Endothelial cell of umbilical vein (primary cell): ENCODE results near the gene SP100. TPM values are rescaled to one million over a fixed set of nuclear protein-coding genes. Genes with fewer than 3 reads are reported as not detected.

Experiments used
- BruUV-seq: library from RNA; stranded (reverse); fragments of 400-500 nt; replicated peaks from 2 replicates; lab custom pipeline; 2021; lab: Mats Ljungman, UMichigan
- CTCF ChIA-PET: fragments of 300-600, 350-600 bp; sonication (Branson Sonifier 250); formaldehyde crosslinking; loops from one replicate; lab custom pipeline; 2021; ENCODE audit warnings: antibody characterized with exemption, inconsistent platforms; lab: Charles Lee
- POLR2A ChIA-PET: fragments of 300-600, 350-600 bp; sonication (Branson Sonifier 250); formaldehyde crosslinking; loops from one replicate; lab custom pipeline; 2021; ENCODE audit warnings: antibody characterized with exemption, inconsistent platforms; lab: Charles Lee
- DNase-seq: peaks from one replicate; pipeline ENCODE4 v3.0.0-alpha.2; 2011; ENCODE audit warnings: low read depth, low spot score
- FAIRE-seq: peaks from 2 replicates; lab custom pipeline; 2011; peaks lifted over from hg19 to GRCh38; lab: Jason Lieb, UNC
- H2AFZ ChIP-seq: 2 replicates; pipeline ENCODE4 v1.6.0; 2012; ENCODE audit warnings: low read depth, low read length, control low read depth, inconsistent platforms
- H3K27ac ChIP-seq: 2 replicates; pipeline ENCODE4 v1.5.1; 2011; ENCODE audit warnings: low read depth, mild to moderate bottlenecking, control low read depth, low read length, moderate library complexity; ENCODE audit not compliant: insufficient read depth
- H3K27me3 ChIP-seq, 2 experiments: 2 replicates each; pipeline versions ENCODE4 v1.6.0 to v1.6.1; 2011; ENCODE audit warnings: low read length in 2 of 2, mixed read lengths in 1 of 2; ENCODE audit not compliant: control insufficient read depth in 2 of 2, insufficient read depth in 2 of 2
- H3K36me3 ChIP-seq, 2 experiments: 2 replicates in 1 of 2; 3 replicates in 1 of 2; pipeline ENCODE4 v1.5.1; 2011; ENCODE audit warnings: low read length in 2 of 2, mild to moderate bottlenecking in 1 of 2, moderate library complexity in 1 of 2; ENCODE audit not compliant: control insufficient read depth in 2 of 2, insufficient read depth in 2 of 2; ENCODE audit errors: extremely low read depth in 1 of 2
- H3K4me1 ChIP-seq: 3 replicates; pipeline ENCODE4 v1.5.1; 2011; ENCODE audit warnings: mild to moderate bottlenecking, low read length; ENCODE audit not compliant: control insufficient read depth, insufficient read depth; ENCODE audit errors: extremely low read depth
- H3K4me2 ChIP-seq: 2 replicates; pipeline ENCODE4 v1.6.1; 2011; ENCODE audit warnings: low read length, control low read depth, mixed read lengths; ENCODE audit not compliant: insufficient read depth
- H3K4me3 ChIP-seq, 3 experiments: fragments of 200-600 bp in 1 of 3; sonication (generic), shearing (Covaris generic) in 1 of 3; replicated peaks in 1 of 3; 2 replicates each; pipeline ENCODE4 v1.5.1; 2011 to 2016; ENCODE audit warnings: control low read depth in 3 of 3, low read length in 3 of 3, mild to moderate bottlenecking in 2 of 3, inconsistent platforms in 1 of 3, low read depth in 1 of 3, moderate library complexity in 1 of 3; ENCODE audit not compliant: insufficient read depth in 1 of 3
- H3K79me2 ChIP-seq: 2 replicates; pipeline ENCODE4 v1.6.0; 2012; ENCODE audit warnings: low read length, inconsistent platforms; ENCODE audit not compliant: control insufficient read depth, insufficient read depth
- H3K9ac ChIP-seq: replicated peaks from 2 replicates; pipeline ENCODE3; 2011; ENCODE audit warnings: low read length, control low read depth; ENCODE audit not compliant: insufficient read depth; ENCODE audit errors: extremely low read depth
- H3K9me1 ChIP-seq: replicated peaks from 3 replicates; pipeline ENCODE4 v1.6.0; 2011; ENCODE audit warnings: mild to moderate bottlenecking, low read length; ENCODE audit not compliant: control insufficient read depth, insufficient read depth; ENCODE audit errors: extremely low read depth
- H3K9me3 ChIP-seq: replicated peaks from 2 replicates; pipeline ENCODE4 v1.5.1; 2012; ENCODE audit warnings: low read length, inconsistent platforms; ENCODE audit not compliant: control insufficient read depth, insufficient read depth
- H4K20me1 ChIP-seq: replicated peaks from 2 replicates; pipeline ENCODE3; 2011; ENCODE audit warnings: mild to moderate bottlenecking, low read length; ENCODE audit not compliant: control insufficient read depth, insufficient read depth; ENCODE audit errors: extremely low read depth
- CTCF ChIP-seq, 2 donors: IDR thresholded peaks; 1 replicate in 1 of 2; 2 replicates in 1 of 2; pipeline ENCODE4 v1.5.1; 2011; ENCODE audit warnings: low read length in 2 of 2, mild to moderate bottlenecking in 2 of 2, moderate library complexity in 2 of 2, control low read depth in 1 of 2, inconsistent platforms in 1 of 2, low read depth in 1 of 2; ENCODE audit not compliant: insufficient read depth in 1 of 2; ENCODE audit errors: extremely low read depth in 1 of 2
- EZH2 ChIP-seq: IDR thresholded peaks from 2 replicates; pipeline ENCODE4 v1.6.1; 2012; ENCODE audit warnings: borderline replicate concordance, low read depth, mild to moderate bottlenecking, moderate library complexity, low read length, inconsistent platforms; ENCODE audit not compliant: severe bottlenecking
- FOS ChIP-seq: IDR thresholded peaks from 2 replicates; pipeline ENCODE4 v1.6.1; 2011; ENCODE audit warnings: mild to moderate bottlenecking, low read length, moderate library complexity, borderline replicate concordance; ENCODE audit not compliant: insufficient read depth
- GATA2 ChIP-seq: IDR thresholded peaks from 2 replicates; pipeline ENCODE4 v1.7.0; 2011; ENCODE audit warnings: low read depth, mild to moderate bottlenecking, moderate library complexity, mixed read lengths, low read length; ENCODE audit not compliant: insufficient read length, insufficient read depth
- JUN ChIP-seq: IDR thresholded peaks from 2 replicates; pipeline ENCODE4 v1.6.1; 2011; ENCODE audit warnings: borderline replicate concordance, low read depth; ENCODE audit not compliant: insufficient read length, insufficient read depth
- MAX ChIP-seq: IDR thresholded peaks from 2 replicates; pipeline ENCODE4 v1.6.1; 2011; ENCODE audit not compliant: insufficient read depth, insufficient read length
- MYC ChIP-seq: IDR thresholded peaks from one replicate; pipeline ENCODE4 v1.6.1; 2011; ENCODE audit warnings: mild to moderate bottlenecking, low read depth, low read length
- POLR2A ChIP-seq: IDR thresholded peaks from 2 replicates; pipeline ENCODE4 v1.6.1; 2012; ENCODE audit warnings: low read depth, mild to moderate bottlenecking, control low read depth, low read length
- POLR2AphosphoS5 ChIP-seq: IDR thresholded peaks from 2 replicates; pipeline ENCODE4 v1.6.1; 2012; ENCODE audit warnings: low read depth, mild to moderate bottlenecking, control low read depth, low read length, moderate library complexity; ENCODE audit not compliant: insufficient read depth
- dilution Hi-C: fragments of 300-500 bp; cut with MboI; formaldehyde crosslinking; loops from one replicate; pipeline ENCODE4 v1.15.0; 2019; ENCODE audit warnings: low sequenced_read_pairs; ENCODE audit not compliant: extremely low pct_ligation_motif_present
- intact Hi-C: fragments of 100-400 bp; cut with micrococcal nuclease; formaldehyde crosslinking; loops from one replicate; pipeline ENCODE4 v1.10.0; 2022
- polyA plus RNA-seq, 4 experiments: library from polyadenylated mRNA; depleted of rRNA in 3 of 4; stranded (reverse) in 3 of 4; unstranded in 1 of 4; fragments of >200 nt; gene quantifications; 2 replicates each; pipeline versions ENCODE4 v1.2.1 to v1.2.3, GENCODE V29; 2011 to 2012; ENCODE audit warnings: missing spikeins in 1 of 4
- total RNA-seq: library from RNA; stranded (reverse); gene quantifications from 2 replicates; pipeline ENCODE4 v1.2.3, GENCODE V29; 2021

The SP100 gene
- total and polyA plus RNA-seq, 2 donors (not counting 3 experiments of a cell fraction or from before 2014, with no cell fraction given) = 33.7 to 108 TPM

DNA sequence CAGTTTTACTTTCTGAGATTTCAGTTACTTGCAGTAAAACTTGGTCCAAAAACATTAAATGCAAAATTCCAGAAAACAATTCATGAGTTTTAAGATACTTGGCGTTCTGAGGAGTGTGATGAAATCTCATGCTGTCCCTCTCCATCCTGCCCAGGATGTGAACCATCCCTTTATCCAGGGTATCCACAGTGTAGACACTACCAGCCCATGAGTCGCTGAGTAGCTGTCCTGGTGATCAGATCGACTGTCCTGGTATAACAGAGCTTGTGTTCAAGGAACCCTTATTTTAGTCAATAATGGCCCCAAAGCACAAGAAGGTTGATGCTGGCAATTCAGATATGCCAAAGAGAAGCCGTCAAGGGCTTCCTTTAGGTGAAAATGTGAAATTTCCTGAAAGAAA lies 3.2 kb downstream of the SP100 start:
- CTCF ChIA-PET = interaction anchor here (0.5 to 1.5 kb wide), 4 partner anchors 11 to 502 kb away, joined by 3 to 10 read pairs (median 4); partner anchors contain the start of gene SP110
- H3K79me2 ChIP-seq = peaks cover 79% of the 10 kb centered on the region
- peak overlapping the region in 1 of 3 experiments; percentile 95 for H3K4me3 ChIP-seq
- FAIRE-seq = no peak
- H3K36me3 ChIP-seq = peaks cover 0 to 4% of the 10 kb centered on the region in 2 experiments
- H3K9me1 ChIP-seq = no peaks in the 10 kb centered on the region
- H3K27me3 ChIP-seq = no peaks in the 10 kb centered on the region
- peak; percentile 52 for DNase-seq
- POLR2A ChIA-PET = no interaction called here
- dilution Hi-C loops = no loop called here
- H3K27ac ChIP-seq = no peak overlapping the region
- intact Hi-C loops = no loop called here
- peak overlapping the region; percentile 93 for H3K4me2 ChIP-seq
- TF ChIP-seq JUN = no peak
- TF ChIP-seq CTCF (IDR thresholded peaks at IDR 0.05; ENCODE audit: extremely low read depth in 1 of 2, insufficient read depth in 1 of 2, low read depth in 1 of 2, low read length in 2 of 2) = no peak
- TF ChIP-seq POLR2A = no peak
- no peak for TF ChIP-seq GATA2
- TF ChIP-seq MYC = no peak
- TF ChIP-seq EZH2 = no peak
- TF ChIP-seq FOS = no peak
- no peak for TF ChIP-seq MAX
- TF ChIP-seq POLR2AphosphoS5 = no peak
- H3K4me1 ChIP-seq = peaks cover 40% of the 10 kb centered on the region
- H3K9ac ChIP-seq = no peak overlapping the region
- no TSS peak for BruUV-seq
- no peaks in the 10 kb centered on the region for H3K9me3 ChIP-seq
- peaks cover 8% of the 10 kb centered on the region for H4K20me1 ChIP-seq
- no peak overlapping the region for H2AFZ ChIP-seq
